ENCODE data around the gene CD2. TPM values are rescaled to one million over a fixed set of nuclear protein-coding genes. Genes with fewer than 3 reads are reported as not detected.

Gene CD2
- total RNA-seq, 1 experiment from 2014 or later = not detected

DNA sequence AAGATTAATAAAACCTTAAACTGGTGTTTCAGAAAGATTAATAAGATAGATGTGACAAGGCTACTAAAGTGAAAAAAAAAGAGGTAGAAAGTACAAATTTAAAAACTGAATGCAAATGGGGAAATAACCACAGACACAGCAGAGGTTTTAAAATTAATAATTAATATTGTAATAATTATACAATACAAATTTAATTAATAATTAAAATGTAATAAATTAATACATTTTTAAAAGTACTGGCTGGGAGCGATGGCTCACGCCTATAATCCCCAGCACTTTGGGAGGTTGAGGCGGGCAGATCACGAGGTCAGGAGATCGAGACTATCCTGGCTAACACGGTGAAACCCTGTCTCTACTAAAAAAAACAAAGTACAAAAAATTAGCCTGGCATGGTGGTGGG, 26.8 kb downstream of the CD2 start:
- Histone ChIP-seq H3K9me3 (no peaks in the 10 kb centered on the region), H3K27me3 (peaks cover 17% of the 10 kb centered on the region; the same call in 1 of the 2 replicates), H3K36me3 (no peaks in the 10 kb centered on the region), H3K4me3 (no peak overlapping the region)
- DNase-seq = no peak

GRCh38 chr1:116785006-116785405, 30.8 kb downstream of the CD2 start:
- Histone ChIP-seq H3K36me3 (no peaks in the 10 kb centered on the region), H3K27me3 (peaks cover 15% of the 10 kb centered on the region), H3K9me3 (no peaks in the 10 kb centered on the region), H3K4me3 (no peak overlapping the region)
- no peak for DNase-seq

GRCh38 chr1:116786049-116786448, 31.8 kb downstream of the CD2 start:
- H3K27me3 ChIP-seq = peaks cover 18% of the 10 kb centered on the region

GRCh38 chr1:116791727-116792126, 37.5 kb downstream of the CD2 start:
- H3K4me3 ChIP-seq = no peak overlapping the region
- no peaks in the 10 kb centered on the region for H3K36me3 ChIP-seq
- DNase-seq = no peak
- H3K9me3 ChIP-seq = no peaks in the 10 kb centered on the region
- peaks cover 15% of the 10 kb centered on the region for H3K27me3 ChIP-seq

More at GRCh38 chr1:116786049-116786448, 31.8 kb downstream of the CD2 start:
- no peaks in the 10 kb centered on the region for H3K36me3 ChIP-seq
- DNase-seq = no peak
- no peaks in the 10 kb centered on the region for H3K9me3 ChIP-seq
- no peak overlapping the region for H3K4me3 ChIP-seq

GRCh38 chr1:116793357-116793935, 39.2 kb downstream of the CD2 start:
- Histone ChIP-seq H3K27me3 (peaks cover 7% of the 10 kb centered on the region), H3K9me3 (no peaks in the 10 kb centered on the region), H3K4me3 (no peak overlapping the region), H3K36me3 (no peaks in the 10 kb centered on the region)
- DNase-seq = no peak

- Histone ChIP-seq H3K9me3 (no peaks in the 10 kb centered on the region), H3K27me3 (peaks cover 7% of the 10 kb centered on the region; the same call in 1 of the 2 replicates), H3K36me3 (no peaks in the 10 kb centered on the region), H3K4me3 (no peak overlapping the region)
- no peak for DNase-seq
These were observed 40.1 kb downstream of the CD2 start for GRCh38 chr1:116794371-116794770.

DNA sequence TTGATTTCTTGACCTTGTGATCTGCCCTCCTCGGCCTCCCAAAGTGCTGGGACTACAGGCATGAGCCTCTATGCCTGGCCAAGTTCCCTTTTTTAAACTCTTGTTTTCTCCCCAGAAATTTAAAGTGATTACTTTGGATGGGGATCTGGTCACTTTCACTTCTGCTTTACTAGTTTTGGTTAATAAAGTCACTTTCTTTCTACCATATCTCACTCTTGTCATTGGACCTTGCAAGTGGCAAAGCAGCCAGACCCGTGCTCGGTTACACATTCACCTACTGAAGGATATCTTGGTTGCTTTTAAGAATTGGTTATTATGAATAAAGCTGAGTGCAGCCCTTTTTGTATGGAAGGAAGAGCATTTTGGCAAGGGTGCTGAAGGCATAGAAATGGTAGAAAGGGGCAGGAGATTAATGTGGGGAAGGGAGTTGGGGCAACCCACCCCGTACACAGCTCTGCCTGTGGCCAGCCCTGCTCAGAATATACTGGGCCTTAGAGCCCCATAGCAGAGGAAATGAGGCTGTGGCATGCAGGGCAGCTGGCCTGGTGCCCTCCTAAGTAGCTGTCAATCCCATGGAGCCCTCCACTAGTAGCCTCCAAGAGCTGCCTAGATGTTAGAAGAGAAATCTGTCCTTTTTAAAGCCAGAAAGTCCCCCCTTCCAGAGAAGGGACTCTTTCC, 40.7 kb downstream of the CD2 start:
- no peak overlapping the region for H3K4me3 ChIP-seq
- H3K9me3 ChIP-seq = no peaks in the 10 kb centered on the region
- H3K27me3 ChIP-seq = peaks cover 7% of the 10 kb centered on the region; the same call in 1 of the 2 replicates
- H3K36me3 ChIP-seq = no peaks in the 10 kb centered on the region
- no peak for DNase-seq

- H3K9me3 ChIP-seq = no peaks in the 10 kb centered on the region
- no peak overlapping the region for H3K4me3 ChIP-seq
- H3K27me3 ChIP-seq = peaks cover 6% of the 10 kb centered on the region
- no peaks in the 10 kb centered on the region for H3K36me3 ChIP-seq
- no peak for DNase-seq
These were observed 41.2 kb downstream of the CD2 start for GRCh38 chr1:116795482-116795829.

- no peaks in the 10 kb centered on the region; the same call in 1 of the 2 replicates for H3K9me3 ChIP-seq
- DNase-seq = no peak
- H3K36me3 ChIP-seq = no peaks in the 10 kb centered on the region
- peaks cover 9% of the 10 kb centered on the region; the same call in 1 of the 2 replicates for H3K27me3 ChIP-seq
- H3K4me3 ChIP-seq = no peak overlapping the region
These were observed 50.5 kb downstream of the CD2 start for GRCh38 chr1:116804736-116805135.

DNA sequence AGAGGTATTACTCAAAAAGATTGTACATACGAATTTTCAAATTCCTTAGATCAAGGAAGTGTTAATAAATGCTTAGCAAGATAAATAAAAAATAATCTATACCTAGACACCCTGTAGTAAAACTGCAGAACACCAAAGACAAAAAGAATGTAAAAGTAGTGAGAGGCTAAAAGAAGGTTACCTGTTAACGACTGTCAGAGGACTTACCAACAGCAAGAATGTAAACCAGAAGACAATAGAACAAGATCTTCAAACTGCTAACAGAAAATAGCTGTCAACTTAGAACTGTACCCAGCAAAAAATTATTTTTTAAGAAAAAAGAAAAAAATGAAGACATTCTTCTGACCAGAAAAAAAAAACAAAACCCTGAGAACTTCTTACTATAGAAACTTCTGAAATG, 51.2 kb downstream of the CD2 start:
- H3K27me3 ChIP-seq = peaks cover 7% of the 10 kb centered on the region; the same call in 1 of the 2 replicates
- H3K36me3 ChIP-seq = no peaks in the 10 kb centered on the region
- no peaks in the 10 kb centered on the region; the same call in 1 of the 2 replicates for H3K9me3 ChIP-seq
- H3K4me3 ChIP-seq = no peak overlapping the region
- DNase-seq = no peak

- Histone ChIP-seq H3K4me3 (no peak overlapping the region), H3K27me3 (peaks cover 4% of the 10 kb centered on the region; the same call in 1 of the 2 replicates), H3K36me3 (no peaks in the 10 kb centered on the region), H3K9me3 (no peaks in the 10 kb centered on the region; the same call in 1 of the 2 replicates)
- DNase-seq = no peak
These were observed 52.0 kb downstream of the CD2 start for GRCh38 chr1:116806245-116806644.

GRCh38 chr1:116806671-116807070, 52.4 kb downstream of the CD2 start:
- Histone ChIP-seq H3K27me3 (peaks cover 4% of the 10 kb centered on the region; the same call in 1 of the 2 replicates), H3K36me3 (no peaks in the 10 kb centered on the region), H3K9me3 (no peaks in the 10 kb centered on the region; the same call in 1 of the 2 replicates), H3K4me3 (no peak overlapping the region)
- DNase-seq = no peak

GRCh38 chr1:116807394-116808199, 53.4 kb downstream of the CD2 start:
- no peak overlapping the region for H3K4me3 ChIP-seq
- no peak for DNase-seq
- H3K9me3 ChIP-seq = peaks cover 8% of the 10 kb centered on the region; the same call in 1 of the 2 replicates
- H3K27me3 ChIP-seq = peaks cover 4% of the 10 kb centered on the region; the same call in 1 of the 2 replicates
- no peaks in the 10 kb centered on the region for H3K36me3 ChIP-seq

GRCh38 chr1:116808200-116808847, 54.1 kb downstream of the CD2 start:
- DNase-seq = no peak
- Histone ChIP-seq H3K36me3 (no peaks in the 10 kb centered on the region), H3K4me3 (no peak overlapping the region), H3K9me3 (peaks cover 11% of the 10 kb centered on the region), H3K27me3 (peaks cover 4% of the 10 kb centered on the region; the same call in 1 of the 2 replicates)

- no peaks in the 10 kb centered on the region for H3K36me3 ChIP-seq
- DNase-seq = no peak
These were observed 54.7 kb downstream of the CD2 start for GRCh38 chr1:116808848-116809508.

DNA sequence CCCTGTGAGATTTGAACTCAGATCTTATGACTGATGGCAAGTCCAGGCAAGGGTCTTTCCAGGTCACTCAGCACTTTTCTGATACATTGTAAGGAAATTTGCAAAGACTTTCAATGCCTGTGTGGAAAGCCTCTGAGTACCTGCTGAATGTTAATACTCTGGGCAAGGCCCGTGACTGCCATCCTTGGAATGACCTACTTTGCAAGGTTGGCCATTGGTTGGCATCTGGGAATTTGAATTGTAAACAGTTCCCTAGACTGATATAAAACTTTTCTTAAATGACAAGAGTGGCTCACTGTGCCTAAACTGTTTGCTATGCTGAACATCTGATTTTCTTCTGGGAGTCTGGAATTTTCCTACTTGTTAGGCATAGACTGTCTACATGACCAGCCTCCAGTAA, 57.1 kb downstream of the CD2 start:
- H3K4me3 ChIP-seq = no peak overlapping the region
- H3K27me3 ChIP-seq = peaks cover 2% of the 10 kb centered on the region; the same call in 1 of the 2 replicates
- peaks cover 11% of the 10 kb centered on the region for H3K9me3 ChIP-seq
- no peak for DNase-seq
- no peaks in the 10 kb centered on the region for H3K36me3 ChIP-seq

More at GRCh38 chr1:116808848-116809508, 54.7 kb downstream of the CD2 start:
- H3K9me3 ChIP-seq = peaks cover 11% of the 10 kb centered on the region
- no peak overlapping the region for H3K4me3 ChIP-seq
- peaks cover 4% of the 10 kb centered on the region; the same call in 1 of the 2 replicates for H3K27me3 ChIP-seq
